Epithelial cell of proximal tubule (primary cell): ENCODE data around the gene GLP1R. TPM values are rescaled to one million over a fixed set of nuclear protein-coding genes. Genes with fewer than 3 reads are reported as not detected.

ENCODE experiments used
- DNase-seq: peaks from one replicate; pipeline ENCODE4 v3.0.0-alpha.2; 2011; ENCODE audit warnings: low read depth
- H3K4me3 ChIP-seq: 2 replicates; pipeline ENCODE4 v1.5.1; 2011; ENCODE audit warnings: low read depth, mild to moderate bottlenecking, low read length
- CTCF ChIP-seq: conservative IDR thresholded peaks from 2 replicates; pipeline ENCODE4 v1.5.1; 2012; ENCODE audit warnings: low read depth, mild to moderate bottlenecking, low read length
- total RNA-seq: library from RNA; depleted of rRNA; stranded (reverse); fragments of >200 nt; gene quantifications from 2 replicates; pipeline ENCODE4 v1.2.3, GENCODE V29; 2015

Gene GLP1R
- total RNA-seq, 1 donor from 2014 or later, result not detected

- TF ChIP-seq CTCF, result no peak
- no peak for DNase-seq
- H3K4me3 ChIP-seq, result no peak overlapping the region
These were observed 39.8 kb upstream of the GLP1R start for GRCh38 chr6:39008737-39009136.

GRCh38 chr6:39009476-39009875 lies 39.1 kb upstream of the GLP1R start:
- H3K4me3 ChIP-seq, result no peak overlapping the region
- DNase-seq, result no peak
- no peak for TF ChIP-seq CTCF

- H3K4me3 ChIP-seq, result no peak overlapping the region
- no peak for DNase-seq
- no peak for TF ChIP-seq CTCF
These were observed 31.6 kb upstream of the GLP1R start for GRCh38 chr6:39016839-39017546.

- no peak for TF ChIP-seq CTCF
- H3K4me3 ChIP-seq, result no peak overlapping the region
These were observed 31.1 kb upstream of the GLP1R start for GRCh38 chr6:39017547-39017880.

GRCh38 chr6:39018103-39018502 lies 30.5 kb upstream of the GLP1R start:
- H3K4me3 ChIP-seq, result no peak overlapping the region
- TF ChIP-seq CTCF, result no peak
- DNase-seq, result no peak

More at GRCh38 chr6:39017547-39017880, 31.1 kb upstream of the GLP1R start:
- DNase-seq, result no peak

- no peak for DNase-seq
- no peak overlapping the region for H3K4me3 ChIP-seq
- TF ChIP-seq CTCF, result no peak
These were observed 28.4 kb upstream of the GLP1R start for GRCh38 chr6:39020136-39020535.

- no peak overlapping the region for H3K4me3 ChIP-seq
- TF ChIP-seq CTCF, result no peak
- DNase-seq, result no peak
These were observed 27.5 kb upstream of the GLP1R start for GRCh38 chr6:39021041-39021440.
